Panc1 (cell line): Measurements from ENCODE around the gene XIST. TPM values are rescaled to one million over a fixed set of nuclear protein-coding genes. Genes with fewer than 3 reads are reported as not detected.

Experiments
- ATAC-seq: fragments of 200-7000 bp; cut with Tn5 transposase; 2 replicates; pipeline ENCODE4 v1.9.1; 2020; ENCODE audit warnings: mild to moderate bottlenecking, moderate library complexity
- BruUV-seq: library from RNA; stranded (reverse); fragments of 400-500 nt; replicated peaks from 2 replicates; lab custom pipeline; 2021; lab: Mats Ljungman, UMichigan
- CTCF ChIA-PET: fragments of 300-600 bp; sonication (Branson Sonifier 250); formaldehyde crosslinking; loops from one replicate; lab custom pipeline; 2022; ENCODE audit warnings: antibody characterized with exemption; lab: Charles Lee
- POLR2A ChIA-PET: fragments of 300-600 bp; sonication (Branson Sonifier 250); formaldehyde crosslinking; loops from one replicate; lab custom pipeline; 2022; ENCODE audit warnings: antibody characterized with exemption; lab: Charles Lee
- DNase-seq: peaks from one replicate; pipeline ENCODE4 v3.0.0-alpha.2; 2010; ENCODE audit warnings: low read depth, low spot score
- H3K27ac ChIP-seq: 2 replicates; pipeline ENCODE4 v1.5.1; 2011; ENCODE audit warnings: mild to moderate bottlenecking, low read length, inconsistent platforms
- H3K27me3 ChIP-seq: fragments of 200-500 bp; sonication (Bioruptor generic); 2 replicates; pipeline ENCODE4 v1.6.0; 2014; ENCODE audit warnings: low read length, inconsistent platforms; ENCODE audit not compliant: control insufficient read depth, insufficient read depth
- H3K36me3 ChIP-seq: fragments of 200-500 bp; sonication (Bioruptor generic); 2 replicates; pipeline ENCODE4 v1.5.1; 2014; ENCODE audit warnings: inconsistent platforms, mild to moderate bottlenecking, low read length, moderate library complexity; ENCODE audit not compliant: control insufficient read depth, insufficient read depth
- H3K4me1 ChIP-seq: 2 replicates; pipeline ENCODE4 v1.5.1; 2011; ENCODE audit warnings: inconsistent platforms, mild to moderate bottlenecking, low read length, moderate library complexity; ENCODE audit not compliant: control insufficient read depth, insufficient read depth
- H3K4me3 ChIP-seq, 2 experiments: 2 replicates each; pipeline ENCODE4 v1.5.1; 2011 to 2012; ENCODE audit warnings: low read depth in 2 of 2, low read length in 2 of 2, mild to moderate bottlenecking in 2 of 2, inconsistent platforms in 1 of 2, moderate library complexity in 1 of 2
- H3K9me3 ChIP-seq: fragments of 200-500 bp; sonication (Bioruptor generic); 2 replicates; pipeline ENCODE4 v1.5.1; 2014; ENCODE audit warnings: low read depth, mild to moderate bottlenecking, inconsistent platforms, low read length, moderate library complexity; ENCODE audit not compliant: control insufficient read depth, insufficient read depth
- CTCF ChIP-seq: fragments of 450-650 bp; IDR thresholded peaks from 2 replicates; pipeline ENCODE4 v1.5.1; 2017; ENCODE audit warnings: mild to moderate bottlenecking
- POLR2AphosphoS5 ChIP-seq: IDR thresholded peaks from 2 replicates; pipeline ENCODE4 v1.6.1; 2012; ENCODE audit warnings: mild to moderate bottlenecking, low read depth, low read length, moderate library complexity
- REST ChIP-seq, 2 experiments: IDR thresholded peaks; 2 replicates each; pipeline ENCODE4 v1.6.1; 2011 to 2012; ENCODE audit warnings: low read depth in 2 of 2, control low read depth in 1 of 2, low read length in 1 of 2, mild to moderate bottlenecking in 1 of 2, moderate library complexity in 1 of 2; ENCODE audit not compliant: insufficient read depth in 1 of 2
- SIN3A ChIP-seq: IDR thresholded peaks from 2 replicates; pipeline ENCODE4 v1.6.1; 2012; ENCODE audit warnings: low read depth, mild to moderate bottlenecking, low read length, moderate library complexity, borderline replicate concordance; ENCODE audit not compliant: insufficient read depth
- TCF7L2 ChIP-seq: IDR thresholded peaks from 2 replicates; pipeline ENCODE4 v1.6.1; 2011; ENCODE audit warnings: mild to moderate bottlenecking, low read depth, low read length, inconsistent platforms
- in situ Hi-C: cut with HindIII; loops from 2 replicates; pipeline ENCODE4 v1.10.0; 2016; ENCODE audit warnings: low sequenced_read_pairs, low pct_unique_long_range_greater_than_20kb
- intact Hi-C: fragments of 100-400 bp; cut with micrococcal nuclease; formaldehyde crosslinking; loops from one replicate; pipeline ENCODE4 v1.10.0; 2022; ENCODE audit not compliant: unreplicated experiment
- total RNA-seq: library from RNA; stranded (reverse); gene quantifications from one replicate; pipeline ENCODE4 v1.2.1, GENCODE V29; 2021; ENCODE audit not compliant: unreplicated experiment

Gene XIST
- total RNA-seq, 1 experiment from 2014 or later, result 0.64 TPM

GRCh38 chrX:73818200-73819116, 34.1 kb downstream of the XIST start:
- ChIA-PET CTCF (no interaction called here), POLR2A (no interaction called here)
- intact Hi-C loops, result no loop called here
- Histone ChIP-seq H3K36me3 (no peaks in the 10 kb centered on the region), H3K27ac (no peak overlapping the region), H3K4me3 (no peak overlapping the region), H3K4me1 (no peaks in the 10 kb centered on the region), H3K27me3 (no peaks in the 10 kb centered on the region), H3K9me3 (no peaks in the 10 kb centered on the region)
- in situ Hi-C loops, result no loop called here
- DNase-seq (no peak), ATAC-seq (no peak)
- no peak for TF ChIP-seq POLR2AphosphoS5
- no peak for TF ChIP-seq CTCF
- TF ChIP-seq SIN3A, result no peak
- no peak for TF ChIP-seq REST (IDR thresholded peaks at IDR 0.05; ENCODE audit: insufficient read depth in 1 of 2, low read depth in 2 of 2, low read length in 1 of 2)
- TF ChIP-seq TCF7L2, result no peak
- BruUV-seq, result no TSS peak

GRCh38 chrX:73817393-73818199, 34.9 kb downstream of the XIST start:
- DNase-seq, result no peak
- no TSS peak for BruUV-seq
- no peak for ATAC-seq
- Histone ChIP-seq H3K27me3 (no peaks in the 10 kb centered on the region), H3K9me3 (no peaks in the 10 kb centered on the region), H3K27ac (no peak overlapping the region), H3K36me3 (no peaks in the 10 kb centered on the region), H3K4me1 (no peaks in the 10 kb centered on the region), H3K4me3 (no peak overlapping the region)
- in situ Hi-C loops, result no loop called here
- ChIA-PET POLR2A (no interaction called here), CTCF (no interaction called here)
- intact Hi-C loops, result no loop called here
- TF ChIP-seq POLR2AphosphoS5, result no peak
- TF ChIP-seq SIN3A, result no peak
- no peak for TF ChIP-seq CTCF
- TF ChIP-seq TCF7L2, result no peak
- no peak for TF ChIP-seq REST (IDR thresholded peaks at IDR 0.05; ENCODE audit: insufficient read depth in 1 of 2, low read depth in 2 of 2, low read length in 1 of 2)
